LNCaP clone FGC (cell line): ENCODE measurements around the gene TRHDE.

Source experiments
- DNase-seq: peaks from one replicate; pipeline ENCODE4 v3.0.0-alpha.2; 2011; ENCODE audit warnings: low read depth
- H3K4me3 ChIP-seq: 2 replicates; pipeline ENCODE4 v1.5.1; 2011; ENCODE audit warnings: mild to moderate bottlenecking, low read depth, low read length, control low read depth
- TF ChIP-seq, protein P1 (sequence below): IDR thresholded peaks from 2 replicates; pipeline ENCODE4 v1.5.1; 2012; ENCODE audit warnings: mild to moderate bottlenecking; ENCODE audit not compliant: control insufficient read depth, insufficient read depth; ENCODE audit errors: extremely low read depth

Gene TRHDE

DNA sequence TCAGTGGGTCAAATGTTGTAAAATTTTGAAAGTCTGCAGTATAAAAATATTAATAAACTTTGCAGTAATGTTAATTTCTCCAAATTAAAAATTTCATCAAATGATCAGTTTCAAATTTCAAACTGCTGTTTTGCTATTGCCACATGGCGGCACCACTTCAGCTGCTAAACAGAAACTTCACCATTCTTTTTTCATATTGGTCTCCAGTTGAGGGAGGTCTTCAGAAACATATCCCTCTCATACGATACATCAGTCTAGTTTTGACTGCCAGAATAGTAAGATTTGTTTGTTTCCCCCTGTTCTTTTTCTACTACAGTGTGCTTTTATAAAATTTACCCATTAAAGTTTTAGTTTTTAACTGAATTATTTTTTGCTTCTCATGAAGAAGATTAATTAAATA is 4.2 kb upstream of the TRHDE start:
- DNase-seq = no peak
- H3K4me3 ChIP-seq = no peak overlapping the region

DNA sequence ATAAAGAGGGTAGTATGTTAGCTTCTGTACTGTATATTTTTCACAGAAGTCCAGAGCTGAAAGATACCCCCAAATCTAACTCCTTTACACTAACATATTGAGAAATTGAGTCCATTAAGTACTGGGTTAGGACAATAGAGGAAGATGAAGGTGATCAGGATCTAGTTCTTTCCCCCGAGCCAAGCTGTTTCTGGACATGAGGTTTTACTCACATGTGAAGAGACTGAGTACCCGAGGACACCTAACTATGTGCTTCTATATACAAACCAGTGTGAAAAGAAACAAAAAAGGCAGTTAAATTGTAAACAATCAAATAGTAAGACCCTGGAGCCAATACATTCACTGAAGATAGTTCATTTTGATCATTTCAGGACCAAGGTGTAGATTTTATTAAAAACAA is 3.8 kb upstream of the TRHDE start:
- H3K4me3 ChIP-seq = no peak overlapping the region
- TF ChIP-seq, protein P1, sequence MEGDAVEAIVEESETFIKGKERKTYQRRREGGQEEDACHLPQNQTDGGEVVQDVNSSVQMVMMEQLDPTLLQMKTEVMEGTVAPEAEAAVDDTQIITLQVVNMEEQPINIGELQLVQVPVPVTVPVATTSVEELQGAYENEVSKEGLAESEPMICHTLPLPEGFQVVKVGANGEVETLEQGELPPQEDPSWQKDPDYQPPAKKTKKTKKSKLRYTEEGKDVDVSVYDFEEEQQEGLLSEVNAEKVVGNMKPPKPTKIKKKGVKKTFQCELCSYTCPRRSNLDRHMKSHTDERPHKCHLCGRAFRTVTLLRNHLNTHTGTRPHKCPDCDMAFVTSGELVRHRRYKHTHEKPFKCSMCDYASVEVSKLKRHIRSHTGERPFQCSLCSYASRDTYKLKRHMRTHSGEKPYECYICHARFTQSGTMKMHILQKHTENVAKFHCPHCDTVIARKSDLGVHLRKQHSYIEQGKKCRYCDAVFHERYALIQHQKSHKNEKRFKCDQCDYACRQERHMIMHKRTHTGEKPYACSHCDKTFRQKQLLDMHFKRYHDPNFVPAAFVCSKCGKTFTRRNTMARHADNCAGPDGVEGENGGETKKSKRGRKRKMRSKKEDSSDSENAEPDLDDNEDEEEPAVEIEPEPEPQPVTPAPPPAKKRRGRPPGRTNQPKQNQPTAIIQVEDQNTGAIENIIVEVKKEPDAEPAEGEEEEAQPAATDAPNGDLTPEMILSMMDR = no peak
- no peak for DNase-seq

More for the DNA sequence above, 4.2 kb upstream of the TRHDE start:
- TF ChIP-seq, protein P1 = peak; percentile 38

DNA sequence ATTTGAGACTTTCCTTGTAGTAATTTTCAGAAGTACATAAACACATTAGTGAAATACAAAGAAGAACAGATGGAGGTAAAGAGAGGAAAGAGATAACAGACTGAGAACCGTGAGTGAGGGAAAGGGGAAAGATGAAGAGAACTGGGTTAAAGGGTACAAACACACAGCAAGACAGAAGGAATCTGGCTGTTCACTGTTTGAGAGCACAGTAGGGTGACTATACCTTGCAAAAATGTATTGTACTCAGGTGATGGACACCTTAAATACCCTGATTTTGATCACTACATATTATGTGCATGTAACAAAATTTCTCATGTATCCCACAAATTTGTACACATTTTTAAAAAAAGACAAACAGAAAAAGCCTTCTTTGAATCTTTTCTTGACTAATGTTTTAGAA is 2.7 kb upstream of the TRHDE start:
- TF ChIP-seq, protein P1 = no peak
- no peak overlapping the region for H3K4me3 ChIP-seq
- DNase-seq = no peak

DNA sequence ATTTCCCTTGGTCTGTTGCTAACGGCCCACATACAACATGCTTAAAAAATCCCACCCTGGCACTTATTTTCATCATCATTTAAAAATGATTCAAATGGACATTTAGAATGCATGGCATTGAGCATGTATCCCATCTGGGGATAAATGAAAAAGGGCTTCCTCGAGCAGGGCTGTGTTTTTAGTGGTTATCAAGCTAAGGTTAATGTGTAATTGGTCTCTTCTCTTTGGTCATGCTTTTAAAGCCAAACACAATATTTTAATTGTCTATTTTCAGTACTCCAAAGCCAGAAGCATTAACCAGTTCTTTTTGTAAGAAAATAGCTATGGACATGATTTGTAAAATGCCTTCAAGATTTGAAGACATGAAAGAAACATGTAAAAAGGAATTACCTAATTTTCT is 1.9 kb upstream of the TRHDE start:
- TF ChIP-seq, protein P1 = no peak
- H3K4me3 ChIP-seq = no peak overlapping the region
- DNase-seq = no peak

DNA sequence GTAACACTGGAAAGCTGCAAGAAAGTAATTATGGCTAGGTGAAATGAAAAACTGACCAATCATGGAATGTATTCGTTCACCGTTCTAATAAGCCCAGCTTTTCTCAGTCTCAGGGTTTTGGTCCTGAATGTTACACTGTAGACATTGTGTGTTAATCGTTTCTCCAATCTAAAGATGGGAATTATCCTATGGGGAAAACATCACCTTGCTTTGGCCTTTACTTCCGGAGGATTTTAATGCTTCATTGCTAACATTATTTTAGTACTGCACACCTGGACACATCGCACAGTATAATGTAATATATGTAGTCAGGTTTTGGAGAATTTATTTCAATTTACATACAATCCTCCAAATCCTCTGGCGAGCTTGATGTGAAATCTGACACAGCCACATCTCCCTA is 1.2 kb upstream of the TRHDE start:
- no peak for DNase-seq
- TF ChIP-seq, protein P1 = no peak
- H3K4me3 ChIP-seq = no peak overlapping the region

DNA sequence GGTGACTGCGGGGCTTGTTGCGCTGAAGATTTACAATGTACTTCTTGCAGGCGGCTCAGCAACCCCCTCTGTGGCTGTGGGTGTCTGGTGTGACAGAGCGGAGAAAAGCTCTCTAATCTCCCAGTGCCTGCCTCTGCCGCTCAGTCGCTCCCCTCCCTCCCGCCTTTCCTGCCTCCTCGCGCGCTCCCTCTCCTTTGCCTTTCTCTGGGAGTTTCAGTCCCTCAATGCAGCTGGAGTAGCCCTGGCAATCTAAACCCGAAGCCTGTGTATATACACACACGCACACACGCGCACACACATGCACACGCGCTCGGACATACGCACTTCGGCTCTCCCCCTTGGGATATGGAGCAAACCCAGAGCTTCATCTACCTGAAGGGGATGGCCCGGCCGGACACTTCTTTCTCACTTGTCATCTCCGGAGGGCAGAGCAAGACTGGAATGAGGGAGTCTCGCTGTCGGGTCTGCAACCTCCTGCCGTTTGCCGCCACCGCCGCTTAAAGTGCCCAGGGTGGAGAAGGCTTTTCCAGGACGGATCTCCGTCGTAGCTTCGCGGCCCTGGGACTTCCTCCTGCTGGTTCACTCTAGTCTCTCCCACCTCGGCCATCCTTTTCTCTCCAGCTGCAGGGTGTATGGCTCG is 599 bp upstream of the TRHDE start:
- H3K4me3 ChIP-seq = peak overlapping the region; percentile 49
- DNase-seq = no peak
- TF ChIP-seq, protein P1 = no peak
